Measurements from ENCODE around the gene POTEG.
"Not testable (repeated sequence)": the region's sequence is repeated elsewhere in the genome, so short reads cannot be mapped to it uniquely, and the experiment has no call there.

POTEG gene

GRCh38 chr14:19383008-19383584, 51.0 kb downstream of the POTEG start:
- DNase-seq; in situ Hi-C loops (cut with MboI; ENCODE audit: low pct_unique_long_range_greater_than_20kb, low sequenced_read_pairs): not testable (repeated sequence)

GRCh38 chr14:19380137-19380536, 54.0 kb downstream of the POTEG start:
- in situ Hi-C loops (cut with MboI; ENCODE audit: low pct_unique_long_range_greater_than_20kb, low sequenced_read_pairs); DNase-seq: not testable (repeated sequence)

- DNase-seq; in situ Hi-C loops (cut with MboI; ENCODE audit: low pct_unique_long_range_greater_than_20kb, low sequenced_read_pairs): not testable (repeated sequence)
Measured at GRCh38 chr14:19374451-19374903, 59.7 kb downstream of the POTEG start.

GRCh38 chr14:19372813-19373500, 61.2 kb downstream of the POTEG start:
- in situ Hi-C loops (cut with MboI; ENCODE audit: low pct_unique_long_range_greater_than_20kb, low sequenced_read_pairs), result not testable (repeated sequence)

GRCh38 chr14:19371767-19372166, 62.4 kb downstream of the POTEG start:
- in situ Hi-C loops (cut with MboI; ENCODE audit: low pct_unique_long_range_greater_than_20kb, low sequenced_read_pairs); DNase-seq: not testable (repeated sequence)

More at GRCh38 chr14:19372813-19373500, 61.2 kb downstream of the POTEG start:
- DNase-seq, result not testable (repeated sequence)

GRCh38 chr14:19362803-19363202, 71.3 kb downstream of the POTEG start:
- in situ Hi-C loops (cut with MboI; ENCODE audit: low pct_unique_long_range_greater_than_20kb, low sequenced_read_pairs); DNase-seq: not testable (repeated sequence)

- DNase-seq; in situ Hi-C loops (cut with MboI; ENCODE audit: low pct_unique_long_range_greater_than_20kb, low sequenced_read_pairs): not testable (repeated sequence)
Measured at GRCh38 chr14:19362323-19362722, 71.8 kb downstream of the POTEG start.

- in situ Hi-C loops (cut with MboI; ENCODE audit: low pct_unique_long_range_greater_than_20kb, low sequenced_read_pairs); DNase-seq: not testable (repeated sequence)
Measured at GRCh38 chr14:19361636-19362253, 72.4 kb downstream of the POTEG start.

- DNase-seq; in situ Hi-C loops (cut with MboI; ENCODE audit: low pct_unique_long_range_greater_than_20kb, low sequenced_read_pairs): not testable (repeated sequence)
Measured at GRCh38 chr14:19360937-19361635, 73.1 kb downstream of the POTEG start.

Measured in KBM-7 (cell line).